C1 segment of cervical spinal cord (tissue), 14 donors: ENCODE results near the gene MYLIP.

Source experiments
- DNase-seq, 14 donors: peaks; one replicate each; lab custom pipeline; 2025; lab: John Stamatoyannopoulos, UW

MYLIP gene

GRCh38 chr6:16106991-16107787 lies 21.7 kb upstream of the MYLIP start:
- no peak for DNase-seq

GRCh38 chr6:16108419-16108818 lies 20.5 kb upstream of the MYLIP start:
- no peak for DNase-seq

GRCh38 chr6:16108921-16109658 lies 19.8 kb upstream of the MYLIP start:
- DNase-seq, result no peak

- peak in 1 of 14 donors; percentile 28 for DNase-seq
Measured at GRCh38 chr6:16109659-16110305, 19.1 kb upstream of the MYLIP start.

GRCh38 chr6:16118825-16119224 lies 10.1 kb upstream of the MYLIP start:
- DNase-seq, result no peak

GRCh38 chr6:16121339-16121738 lies 7.5 kb upstream of the MYLIP start:
- DNase-seq, result no peak

- DNase-seq, result no peak
Measured at GRCh38 chr6:16122197-16122596, 6.7 kb upstream of the MYLIP start.

GRCh38 chr6:16124198-16125180 lies 4.4 kb upstream of the MYLIP start:
- DNase-seq, result no peak

- DNase-seq, result no peak
Measured at GRCh38 chr6:16126056-16126455, 2.8 kb upstream of the MYLIP start.

- no peak for DNase-seq
Measured at GRCh38 chr6:16126861-16127260, 2.0 kb upstream of the MYLIP start.

- DNase-seq, result no peak
Measured at GRCh38 chr6:16127471-16127870, 1.4 kb upstream of the MYLIP start.

- peak in 10 of 14 donors; percentile 20 to 70 (median 46) for DNase-seq
Measured at GRCh38 chr6:16129623-16130401, 926 bp downstream of the MYLIP start.

- peak in 2 of 14 donors; percentile 27 to 41 for DNase-seq
Measured at GRCh38 chr6:16130437-16130891, 1.6 kb downstream of the MYLIP start.

GRCh38 chr6:16130932-16131387 lies 2.1 kb downstream of the MYLIP start:
- no peak for DNase-seq

- DNase-seq, result no peak
Measured at GRCh38 chr6:16132909-16133308, 4.0 kb downstream of the MYLIP start.

- no peak for DNase-seq
Measured at GRCh38 chr6:16134430-16134829, 5.5 kb downstream of the MYLIP start.

- no peak for DNase-seq
Measured at GRCh38 chr6:16135066-16135465, 6.2 kb downstream of the MYLIP start.

- no peak for DNase-seq
Measured at GRCh38 chr6:16136091-16136490, 7.2 kb downstream of the MYLIP start.

GRCh38 chr6:16136621-16137450 lies 8.0 kb downstream of the MYLIP start:
- no peak for DNase-seq
